HG03108 (cell line): ENCODE measurements around the gene INO80D.

ENCODE experiments used
- ATAC-seq: cut with Tn5 transposase; IDR thresholded peaks from one replicate; pipeline ENCODE4 v1.9.1; 2021; ENCODE audit warnings: moderate library complexity; ENCODE audit not compliant: unreplicated experiment

The INO80D gene

GRCh38 chr2:205947621-205948495, 138.1 kb downstream of the INO80D start:
- no peak for ATAC-seq

- no peak for ATAC-seq
Measured at GRCh38 chr2:205946226-205946625, 139.7 kb downstream of the INO80D start.
